ENCODE results near the gene PCID2. TPM values are rescaled to one million over a fixed set of nuclear protein-coding genes. Genes with fewer than 3 reads are reported as not detected.
A peak's percentile ranks its signal among the peaks of the same experiment; 100 is the strongest.
"Not testable (repeated sequence)": the region's sequence is repeated elsewhere in the genome, so short reads cannot be mapped to it uniquely, and the experiment has no call there.

Gene PCID2
- total RNA-seq (10 to 100 TPM; 33.3 to 51.1 TPM), polyA plus RNA-seq (10 to 100 TPM; 36.7 to 45.6 TPM)
- long read RNA-seq, donor 1, transcript PCID2-206 (15 exons, 1,671 nt) = minor isoform, 15 of 179 reads
- long read RNA-seq, donor 1, transcript PCID2-202 (14 exons, 1,898 nt) = major isoform, 89 of 179 reads
- long read RNA-seq, donor 1, transcript PCID2-205 (15 exons, 1,654 nt) = minor isoform, 36 of 179 reads
- long read RNA-seq, donor 1, partial matches to known transcripts = 8 of 179 reads
- long read RNA-seq, donor 1, other reads (novel, unspliced or antisense) = 28 of 179 reads
- long read RNA-seq, donor 2, transcript PCID2-202 (14 exons, 1,898 nt) = major isoform, 15 of 32 reads
- long read RNA-seq, donor 2, transcript PCID2-206 (15 exons, 1,671 nt) = minor isoform, 5 of 32 reads
- long read RNA-seq, donor 2, partial matches to known transcripts = 0 of 32 reads
- long read RNA-seq, donor 2, other reads (novel, unspliced or antisense) = 8 of 32 reads

DNA sequence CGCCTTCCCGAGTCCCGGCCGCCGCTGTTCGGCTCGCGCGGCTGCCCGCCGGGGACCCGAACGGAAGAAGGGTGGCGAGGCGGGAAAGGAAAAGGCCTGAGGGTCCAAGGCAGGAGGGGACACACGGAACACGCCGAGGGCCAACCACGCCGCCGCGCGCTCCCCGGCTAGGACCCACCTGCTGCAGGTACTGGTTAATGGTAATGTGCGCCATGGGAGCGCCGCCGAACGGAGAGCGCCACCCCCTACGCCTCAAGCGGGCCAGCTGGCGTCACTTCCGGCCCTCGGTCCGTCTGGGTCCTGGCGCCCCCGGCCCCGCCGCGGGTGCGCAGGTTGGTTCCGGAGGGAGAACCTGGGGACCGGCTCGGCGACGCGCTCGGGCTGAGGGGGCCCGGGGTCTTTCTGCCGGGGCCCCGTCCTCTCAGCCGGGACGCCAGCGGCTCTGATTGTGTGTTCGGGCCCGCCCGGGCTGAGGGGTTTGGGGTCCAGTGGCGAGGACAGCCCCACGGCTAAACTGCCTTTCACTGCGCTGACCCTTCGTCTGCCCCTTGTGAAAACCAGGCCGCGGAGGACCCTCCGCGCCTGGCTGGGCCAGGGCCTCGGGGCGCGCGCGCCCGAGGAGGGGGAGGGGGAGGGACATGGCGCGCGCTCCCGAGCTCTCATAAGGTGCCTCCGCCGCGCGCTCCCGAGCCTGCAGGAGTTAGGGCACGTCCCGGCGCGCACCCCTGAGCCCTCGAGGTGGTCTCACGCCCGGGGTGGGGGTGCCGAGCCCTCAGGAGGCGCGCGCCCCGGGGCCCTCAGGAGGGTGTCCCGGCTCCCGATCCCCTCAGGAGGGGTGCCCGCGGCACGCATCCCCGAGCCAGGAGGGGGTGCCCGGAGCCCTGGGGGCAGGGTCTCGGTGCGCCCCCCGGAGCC, at the start of gene PCID2:
TSS of gene PCID2 (minus strand) at position 249 of the 915 bp plus-strand sequence. CDS start at position 214, 35 bp downstream.
- Histone ChIP-seq H3K27me3 (ENCODE audit: control insufficient read depth in 1 of 2, insufficient read depth in 2 of 2, low read length in 1 of 2) (no peaks in the 10 kb centered on the region), H3K36me3 (ENCODE audit: control insufficient read depth in 1 of 2, insufficient read depth in 2 of 2, low read length in 1 of 2) (no peaks in the 10 kb centered on the region), H3K4me1 (ENCODE audit: control insufficient read depth in 1 of 2, insufficient read depth in 2 of 2, low read length in 2 of 2) (no peaks in the 10 kb centered on the region), H3K27ac (ENCODE audit: low read depth in 1 of 2, low read length in 2 of 2) (peak within 1 kb of the TSS; percentile 90 to 98), H3K9me3 (ENCODE audit: control insufficient read depth, low read length) (no peaks in the 10 kb centered on the region), H3K4me3 (ENCODE audit: low read length in 2 of 2) (peak within 1 kb of the TSS; percentile 64 to 68)
- WGBS, 2 donors = 0% methylated on average over 82 to 103 of the region's 103 CpGs
- DNase-seq (peak; percentile 92 to 95), ATAC-seq (ENCODE audit: low FRiP score) (peak; percentile 97)
- intact Hi-C loops (cut with DNase I) = loop anchor here in 1 of 2 donors (5.0 kb wide), 2 partner anchors 51 to 171 kb away; partner anchors contain the start of gene PROZ

DNA sequence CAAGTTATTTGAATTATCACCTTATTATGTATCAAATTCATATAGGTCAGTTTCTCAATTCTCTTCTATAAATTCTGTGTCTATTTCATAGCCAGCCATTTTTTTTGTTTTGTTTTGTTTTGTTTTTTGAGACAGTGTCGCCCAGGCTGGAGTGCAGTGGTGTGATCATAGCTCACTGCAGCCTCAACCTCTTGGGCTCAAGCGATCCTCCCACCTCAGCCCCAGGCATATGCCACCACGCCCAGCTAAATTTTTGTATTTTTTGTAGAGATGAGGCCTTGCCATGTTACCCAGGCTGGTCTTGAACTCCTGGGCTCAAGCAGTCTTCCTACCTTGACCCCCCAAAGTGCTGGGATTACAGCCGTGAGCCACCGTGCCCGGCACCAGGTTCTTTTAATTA, 49.4 kb upstream of the PCID2 start:
- H3K27me3 ChIP-seq (ENCODE audit: control insufficient read depth in 1 of 2, insufficient read depth in 2 of 2, low read length in 1 of 2); H3K27ac ChIP-seq (ENCODE audit: low read depth in 1 of 2, low read length in 2 of 2); H3K4me3 ChIP-seq (ENCODE audit: low read length in 2 of 2); DNase-seq; H3K4me1 ChIP-seq (ENCODE audit: control insufficient read depth in 1 of 2, insufficient read depth in 2 of 2, low read length in 2 of 2); intact Hi-C loops (cut with DNase I); H3K9me3 ChIP-seq (ENCODE audit: control insufficient read depth, low read length); ATAC-seq (ENCODE audit: low FRiP score): not testable (repeated sequence)
- 96 to 99% methylated on average over 6 of the region's 6 CpGs for WGBS, 2 donors
- H3K36me3 ChIP-seq (ENCODE audit: control insufficient read depth in 1 of 2, insufficient read depth in 2 of 2, low read length in 1 of 2) = peaks cover 3 to 18% of the 10 kb centered on the region in 2 donors

DNA sequence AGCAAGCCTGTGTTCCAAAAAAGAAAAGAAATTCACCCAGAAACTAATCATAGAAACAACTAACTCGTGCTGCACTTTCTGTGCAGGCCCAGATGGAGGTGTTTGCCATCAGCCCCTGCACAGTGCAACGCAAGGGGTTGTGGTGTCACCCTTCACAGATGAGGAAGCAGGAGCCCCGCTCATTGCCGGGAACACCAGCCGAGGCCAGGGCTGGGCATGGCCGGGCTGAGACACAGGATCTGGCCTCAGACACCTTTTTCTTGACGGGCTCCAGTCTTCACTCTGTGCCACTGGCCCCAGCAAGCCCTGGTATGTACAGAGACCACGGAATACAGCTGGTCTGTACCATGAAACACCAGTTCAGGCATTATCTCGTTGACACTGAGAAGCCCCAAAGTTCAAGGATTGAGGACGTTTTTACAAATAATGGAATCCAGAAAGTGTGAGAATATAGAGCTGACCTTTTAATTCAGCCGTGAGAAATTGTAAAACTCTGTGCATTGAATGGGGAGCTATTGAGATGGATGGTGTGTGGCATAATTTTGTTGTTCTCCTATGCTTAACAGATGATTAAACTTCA, 44.1 kb upstream of the PCID2 start:
- WGBS, 2 donors = 84 to 85% methylated on average over 11 of the region's 11 CpGs
- ATAC-seq (ENCODE audit: low FRiP score) (no peak), DNase-seq (peak in 1 of 2 donors; percentile 51)
- Histone ChIP-seq H3K27ac (ENCODE audit: low read depth in 1 of 2, low read length in 2 of 2) (no peak overlapping the region), H3K4me3 (ENCODE audit: low read length in 2 of 2) (no peak overlapping the region), H3K27me3 (ENCODE audit: control insufficient read depth in 1 of 2, insufficient read depth in 2 of 2, low read length in 1 of 2) (no peaks in the 10 kb centered on the region), H3K36me3 (ENCODE audit: control insufficient read depth in 1 of 2, insufficient read depth in 2 of 2, low read length in 1 of 2) (peaks cover 5 to 29% of the 10 kb centered on the region in 2 donors), H3K4me1 (ENCODE audit: control insufficient read depth in 1 of 2, insufficient read depth in 2 of 2, low read length in 2 of 2) (no peaks in the 10 kb centered on the region), H3K9me3 (ENCODE audit: control insufficient read depth, low read length) (no peaks in the 10 kb centered on the region)
- intact Hi-C loops (cut with DNase I) = no loop called here

DNA sequence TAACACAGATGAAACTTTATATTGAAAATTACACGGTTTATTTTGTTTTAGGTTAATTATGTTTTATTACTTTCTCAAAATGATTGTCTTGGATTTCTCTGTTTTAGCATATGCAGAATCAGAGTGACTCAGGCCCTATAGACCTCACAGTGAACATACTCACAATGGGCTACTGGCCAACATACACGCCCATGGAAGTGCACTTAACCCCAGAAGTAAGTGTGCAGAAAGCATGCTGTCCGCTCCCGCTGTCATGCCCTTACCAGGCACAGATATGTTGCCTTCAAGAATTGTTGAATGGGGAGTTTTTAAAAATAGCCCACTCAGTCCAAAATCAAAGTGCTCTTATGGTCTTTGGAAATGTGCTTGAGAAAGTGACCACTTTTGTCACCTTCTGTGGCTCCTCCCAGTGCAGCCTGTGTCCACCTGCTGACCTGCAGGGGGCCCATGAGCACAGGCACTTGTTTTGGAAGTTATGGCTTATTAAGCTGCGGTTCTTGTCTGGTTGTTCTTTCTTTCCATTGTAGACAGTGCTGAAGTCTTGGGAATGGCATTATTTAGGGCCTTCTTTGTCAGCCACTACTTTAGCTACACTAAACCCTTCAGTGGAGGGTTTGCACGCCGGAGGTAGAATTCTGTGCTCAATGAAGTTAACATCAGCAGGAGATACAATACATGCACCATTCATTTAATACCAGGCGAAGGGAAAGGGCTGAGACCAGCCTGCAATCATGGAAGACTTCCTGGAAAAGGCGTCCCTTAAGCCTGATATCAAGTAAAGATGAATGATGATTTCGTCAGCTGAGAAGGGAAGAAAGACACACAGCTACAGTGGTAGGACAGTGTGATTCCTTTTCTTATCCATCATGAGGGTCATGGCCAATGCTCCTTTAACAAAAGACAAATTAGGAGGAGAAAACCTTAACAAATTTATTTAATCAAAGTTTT, 37.7 kb upstream of the PCID2 start:
- 69 to 78% methylated on average over 10 of the region's 10 CpGs for WGBS, 2 donors
- Histone ChIP-seq H3K27ac (ENCODE audit: low read depth in 1 of 2, low read length in 2 of 2) (no peak overlapping the region), H3K4me3 (ENCODE audit: low read length in 2 of 2) (no peak overlapping the region), H3K4me1 (ENCODE audit: control insufficient read depth in 1 of 2, insufficient read depth in 2 of 2, low read length in 2 of 2) (no peaks in the 10 kb centered on the region), H3K36me3 (ENCODE audit: control insufficient read depth in 1 of 2, insufficient read depth in 2 of 2, low read length in 1 of 2) (peaks cover 3 to 24% of the 10 kb centered on the region in 2 donors), H3K27me3 (ENCODE audit: control insufficient read depth in 1 of 2, insufficient read depth in 2 of 2, low read length in 1 of 2) (no peaks in the 10 kb centered on the region), H3K9me3 (ENCODE audit: control insufficient read depth, low read length) (no peaks in the 10 kb centered on the region)
- intact Hi-C loops (cut with DNase I) = no loop called here
- ATAC-seq (ENCODE audit: low FRiP score) = no peak
- DNase-seq = peak in 1 of 2 donors; percentile 30

DNA sequence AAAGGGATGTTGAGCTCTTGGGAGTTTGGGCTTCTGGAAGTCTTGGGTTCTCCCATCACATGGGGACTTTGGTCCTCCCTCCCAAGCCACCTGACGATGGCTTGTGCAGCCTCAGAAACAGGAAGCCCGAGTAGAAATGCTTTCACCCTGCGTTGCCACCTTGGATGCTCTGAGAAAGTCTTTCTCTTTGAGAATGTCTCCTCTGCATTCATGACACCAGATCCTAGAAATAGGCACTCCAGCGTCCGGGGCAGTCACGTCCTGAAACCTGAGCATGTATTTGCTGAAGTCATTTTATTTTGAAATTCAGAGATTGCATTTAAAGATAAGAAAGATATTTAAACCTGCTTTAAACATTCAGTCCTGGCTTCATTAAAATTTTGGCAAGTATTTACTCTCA, 35.4 kb upstream of the PCID2 start:
- intact Hi-C loops (cut with DNase I) = no loop called here
- Histone ChIP-seq H3K9me3 (ENCODE audit: control insufficient read depth, low read length) (no peaks in the 10 kb centered on the region), H3K4me1 (ENCODE audit: control insufficient read depth in 1 of 2, insufficient read depth in 2 of 2, low read length in 2 of 2) (no peaks in the 10 kb centered on the region), H3K27me3 (ENCODE audit: control insufficient read depth in 1 of 2, insufficient read depth in 2 of 2, low read length in 1 of 2) (no peaks in the 10 kb centered on the region), H3K27ac (ENCODE audit: low read depth in 1 of 2, low read length in 2 of 2) (no peak overlapping the region), H3K36me3 (ENCODE audit: control insufficient read depth in 1 of 2, insufficient read depth in 2 of 2, low read length in 1 of 2) (peaks cover 3 to 19% of the 10 kb centered on the region in 2 donors), H3K4me3 (ENCODE audit: low read length in 2 of 2) (no peak overlapping the region)
- ATAC-seq (ENCODE audit: low FRiP score) (no peak), DNase-seq (no peak)
- 77 to 83% methylated on average over 6 of the region's 6 CpGs for WGBS, 2 donors

DNA sequence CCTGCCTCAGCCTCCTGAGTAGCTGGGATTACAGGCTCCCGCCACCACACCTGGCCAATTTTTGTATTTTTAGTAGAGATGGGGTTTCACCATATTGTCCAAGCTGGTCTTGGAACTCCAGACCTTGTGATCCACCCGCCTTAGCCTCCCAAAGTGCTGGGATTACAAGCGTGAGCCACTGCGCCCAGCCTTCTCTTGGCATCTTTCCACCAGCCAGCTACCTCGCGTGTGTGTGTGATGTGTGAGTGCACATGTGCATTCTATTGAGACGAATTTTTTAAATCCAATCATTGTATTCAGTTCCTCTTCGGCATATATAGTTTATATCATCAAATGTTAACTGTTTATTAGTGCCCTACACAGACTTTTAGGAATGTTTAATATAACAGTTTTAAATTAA, 33.2 kb upstream of the PCID2 start:
- H3K36me3 ChIP-seq (ENCODE audit: control insufficient read depth in 1 of 2, insufficient read depth in 2 of 2, low read length in 1 of 2) = peaks cover 3 to 13% of the 10 kb centered on the region in 2 donors
- H3K27me3 ChIP-seq (ENCODE audit: control insufficient read depth in 1 of 2, insufficient read depth in 2 of 2, low read length in 1 of 2); H3K9me3 ChIP-seq (ENCODE audit: control insufficient read depth, low read length); intact Hi-C loops (cut with DNase I); ATAC-seq (ENCODE audit: low FRiP score); H3K4me1 ChIP-seq (ENCODE audit: control insufficient read depth in 1 of 2, insufficient read depth in 2 of 2, low read length in 2 of 2); H3K4me3 ChIP-seq (ENCODE audit: low read length in 2 of 2); H3K27ac ChIP-seq (ENCODE audit: low read depth in 1 of 2, low read length in 2 of 2); DNase-seq: not testable (repeated sequence)
- WGBS, 2 donors = 91 to 92% methylated on average over 8 of the region's 8 CpGs

DNA sequence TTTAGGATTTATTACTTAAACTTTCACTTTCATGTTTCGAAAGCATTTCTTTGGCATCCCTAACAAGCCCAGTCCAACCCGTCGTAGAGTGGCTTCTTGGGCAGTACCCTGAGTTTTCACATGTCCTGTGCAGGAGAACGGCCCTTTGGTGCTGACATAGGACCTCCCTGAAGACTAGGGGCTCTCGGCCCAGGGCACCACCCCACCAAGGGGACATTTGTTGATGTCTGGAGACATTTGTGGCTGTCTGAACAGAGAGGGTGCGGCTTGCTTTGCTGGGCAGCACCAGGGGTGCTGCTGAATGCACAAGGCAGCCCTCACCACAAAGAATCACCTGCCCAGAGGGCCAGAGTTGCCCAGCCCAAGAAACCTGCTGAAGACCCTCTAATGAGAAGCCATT, 31.5 kb upstream of the PCID2 start:
- peaks cover 0 to 6% of the 10 kb centered on the region in 2 donors for H3K36me3 ChIP-seq (ENCODE audit: control insufficient read depth in 1 of 2, insufficient read depth in 2 of 2, low read length in 1 of 2)
- whole genome bisulfite sequencing, 2 donors = 84 to 88% methylated on average over 6 of the region's 6 CpGs
- no peaks in the 10 kb centered on the region for H3K4me1 ChIP-seq (ENCODE audit: control insufficient read depth in 1 of 2, insufficient read depth in 2 of 2, low read length in 2 of 2)
- DNase-seq = no peak
- H3K9me3 ChIP-seq (ENCODE audit: control insufficient read depth, low read length) = no peaks in the 10 kb centered on the region
- H3K4me3 ChIP-seq (ENCODE audit: low read length in 2 of 2) = no peak overlapping the region
- no peaks in the 10 kb centered on the region for H3K27me3 ChIP-seq (ENCODE audit: control insufficient read depth in 1 of 2, insufficient read depth in 2 of 2, low read length in 1 of 2)
- intact Hi-C loops (cut with DNase I) = no loop called here
- no peak for ATAC-seq (ENCODE audit: low FRiP score)
- H3K27ac ChIP-seq (ENCODE audit: low read depth in 1 of 2, low read length in 2 of 2) = no peak overlapping the region

Data from aorta (tissue), 5 donors.